Raji (cell line): ENCODE data around the gene ABCD3.

Source experiments
- POLR2A ChIP-seq: IDR thresholded peaks from 2 replicates; pipeline ENCODE4 v1.6.1; 2011; ENCODE audit warnings: low read depth, low read length, control low read depth; ENCODE audit not compliant: insufficient read depth

ABCD3 gene

DNA sequence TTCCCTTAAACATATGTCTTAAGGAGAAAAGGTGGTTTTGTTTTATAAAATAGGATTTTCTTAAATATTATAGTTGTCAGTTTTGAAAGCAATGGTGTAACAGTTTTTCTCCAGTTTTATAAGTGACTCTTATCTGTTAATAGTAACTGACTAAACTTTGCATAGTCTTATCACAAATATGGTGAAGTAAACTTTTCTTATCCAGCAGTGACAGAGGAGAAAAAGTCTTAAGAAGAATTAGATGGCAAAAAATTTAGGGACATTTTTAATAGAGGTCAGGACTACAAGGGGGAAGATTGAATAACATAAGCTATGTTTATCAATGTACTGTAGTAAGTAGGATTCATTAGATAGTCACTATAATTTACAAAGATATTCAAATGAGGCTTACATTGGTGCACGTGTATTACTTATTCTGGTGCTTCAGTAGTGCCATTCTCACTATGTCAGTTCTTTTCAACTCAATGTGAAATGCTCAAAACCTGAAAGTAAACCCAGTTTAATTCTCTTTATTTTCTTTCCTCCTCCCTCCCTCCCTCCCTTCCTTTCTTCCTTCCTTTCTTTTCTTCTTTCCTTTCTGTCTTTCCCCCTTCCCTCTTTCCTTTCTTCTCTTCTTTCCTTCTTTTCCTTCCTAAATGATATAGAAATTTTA lies 97.2 kb downstream of the ABCD3 start:
- no peak for TF ChIP-seq POLR2A

- TF ChIP-seq POLR2A: no peak
These were observed 101.2 kb downstream of the ABCD3 start for GRCh38 chr1:94519351-94519750.

DNA sequence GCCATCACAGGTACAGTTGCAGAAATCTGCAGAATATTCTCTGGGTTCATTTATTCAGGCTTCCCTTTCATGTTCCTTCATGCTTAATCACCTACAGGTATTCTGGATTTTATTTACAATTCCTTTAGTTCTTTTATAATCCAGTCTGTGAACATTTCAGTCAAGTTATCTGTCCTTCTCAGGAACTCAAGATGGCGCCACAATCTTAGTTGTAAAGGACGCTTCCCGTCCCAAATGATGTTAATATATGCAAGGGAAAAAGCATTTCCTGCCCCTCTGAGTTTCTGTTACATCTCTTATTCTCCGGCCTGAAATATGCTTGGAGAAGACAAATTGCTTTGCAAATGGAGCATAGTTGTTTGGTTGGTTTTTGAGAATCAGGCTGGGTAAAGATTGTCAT lies 104.1 kb downstream of the ABCD3 start:
- TF ChIP-seq POLR2A: no peak

DNA sequence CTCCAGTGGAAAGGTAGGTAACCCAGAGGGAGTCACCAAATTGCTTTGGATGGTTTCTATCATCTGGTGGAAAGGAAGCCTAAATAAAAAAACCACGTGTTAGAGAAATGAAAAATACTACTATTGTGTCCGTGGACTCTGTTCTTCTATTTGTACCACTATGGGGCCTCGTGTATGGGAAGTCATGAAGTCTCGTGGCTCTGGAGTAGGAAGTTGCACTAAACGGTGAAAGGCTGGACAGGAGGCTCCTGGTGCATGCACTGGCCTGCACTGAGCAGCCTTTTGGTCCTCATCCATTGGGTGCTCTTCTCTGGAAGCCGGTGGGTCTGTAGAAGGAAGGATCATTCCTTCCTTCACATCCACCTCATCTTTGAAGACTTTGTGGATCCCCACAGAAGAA lies 106.3 kb downstream of the ABCD3 start:
- no peak for TF ChIP-seq POLR2A

- TF ChIP-seq POLR2A: no peak
These were observed 108.2 kb downstream of the ABCD3 start for GRCh38 chr1:94526152-94526980.

- TF ChIP-seq POLR2A: no peak
These were observed 109.3 kb downstream of the ABCD3 start for GRCh38 chr1:94527447-94528031.

DNA sequence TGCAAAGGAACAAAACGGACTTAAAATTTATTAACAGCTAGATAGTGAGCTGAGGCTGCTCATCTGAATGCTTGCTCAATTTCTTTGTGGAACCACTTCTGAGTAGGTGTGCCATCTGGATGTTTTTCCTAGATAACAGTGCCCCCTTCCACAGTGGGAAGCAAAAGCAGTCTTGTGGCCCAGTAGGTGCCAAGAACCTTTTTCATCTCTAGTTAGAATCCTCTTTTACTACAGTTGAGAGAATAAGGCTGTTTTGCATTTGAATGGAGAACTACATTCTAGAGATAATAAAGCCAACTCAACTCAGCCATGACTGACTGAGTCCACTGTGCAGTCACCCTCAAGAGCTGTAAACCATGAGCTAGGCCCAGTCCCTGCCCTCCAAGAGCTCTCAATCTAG lies 110.1 kb downstream of the ABCD3 start:
- no peak for TF ChIP-seq POLR2A

DNA sequence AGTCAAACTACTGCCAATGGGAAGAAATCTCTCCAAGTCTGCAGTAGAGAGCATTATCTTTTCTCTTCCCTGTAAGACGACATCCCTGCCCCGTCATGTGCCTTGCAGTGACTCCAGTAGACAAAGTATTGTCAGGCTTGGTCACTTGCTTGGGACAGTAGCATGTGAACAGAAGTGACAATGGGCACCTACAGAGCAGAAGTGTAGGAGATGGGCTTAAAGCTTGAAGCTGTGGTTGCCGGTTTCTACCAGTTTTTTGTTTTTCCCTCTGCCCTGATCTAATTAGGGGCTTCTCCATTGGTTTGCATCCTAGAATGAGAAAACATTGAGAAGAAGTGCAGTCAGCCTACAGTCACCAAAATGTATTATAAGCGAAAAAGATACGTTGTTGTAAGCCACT lies 110.6 kb downstream of the ABCD3 start:
- TF ChIP-seq POLR2A: no peak

GRCh38 chr1:94529416-94529815 lies 111.2 kb downstream of the ABCD3 start:
- no peak for TF ChIP-seq POLR2A

- no peak for TF ChIP-seq POLR2A
These were observed 112.2 kb downstream of the ABCD3 start for GRCh38 chr1:94530373-94530878.

GRCh38 chr1:94531664-94532063 lies 113.5 kb downstream of the ABCD3 start:
- no peak for TF ChIP-seq POLR2A

- no peak for TF ChIP-seq POLR2A
These were observed 113.9 kb downstream of the ABCD3 start for GRCh38 chr1:94532077-94532476.

DNA sequence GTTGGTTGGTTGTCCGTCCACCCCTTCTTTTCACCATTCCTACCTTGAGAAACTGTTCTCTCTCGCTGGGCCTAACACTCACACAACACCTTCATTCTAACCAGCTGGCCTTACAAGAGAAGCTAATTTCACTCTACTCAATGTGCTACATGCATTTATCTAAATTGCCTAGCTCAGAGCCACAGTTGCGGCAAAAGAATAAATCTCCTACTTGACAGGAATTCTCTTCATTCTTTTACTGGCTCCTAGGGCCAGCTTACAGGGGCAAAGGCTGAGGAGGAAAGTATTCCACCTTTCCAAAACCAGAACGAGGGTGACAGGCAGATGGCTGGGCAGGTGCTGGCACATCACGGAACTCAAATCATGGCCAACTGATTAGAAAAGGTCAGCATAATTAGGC lies 116.9 kb downstream of the ABCD3 start:
- TF ChIP-seq POLR2A: no peak

DNA sequence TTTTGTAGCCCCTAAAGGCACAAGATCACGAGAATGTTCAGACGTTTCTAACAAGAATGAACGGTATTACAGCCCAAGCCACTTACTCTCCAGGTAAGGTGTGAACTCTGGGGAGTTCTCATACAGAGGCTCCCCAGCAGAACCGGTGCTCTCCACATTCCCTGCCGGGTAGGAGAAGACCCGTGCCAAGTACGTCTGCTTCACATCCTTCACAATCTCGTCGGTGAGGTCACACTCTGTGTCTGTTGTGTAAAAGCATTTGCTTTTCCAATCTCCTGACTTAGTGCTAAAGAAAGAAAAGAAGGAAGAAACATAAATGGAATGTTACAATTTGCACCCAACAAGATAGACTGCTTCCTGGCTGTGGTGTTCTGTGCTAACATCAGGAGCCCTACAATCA lies 117.7 kb downstream of the ABCD3 start:
- TF ChIP-seq POLR2A: no peak

GRCh38 chr1:94537254-94537653 lies 119.1 kb downstream of the ABCD3 start:
- TF ChIP-seq POLR2A: no peak
